Measurements from ENCODE around the gene EMILIN2.

Gene EMILIN2

GRCh38 chr18:2878656-2879330 lies 32.0 kb downstream of the EMILIN2 start:
- DNase-seq (ENCODE audit: low spot score): no peak

GRCh38 chr18:2879889-2880288 lies 33.1 kb downstream of the EMILIN2 start:
- no peak for DNase-seq (ENCODE audit: low spot score)

GRCh38 chr18:2880473-2880872 lies 33.7 kb downstream of the EMILIN2 start:
- no peak for DNase-seq (ENCODE audit: low spot score)

- DNase-seq (ENCODE audit: low spot score): no peak
These were observed 34.5 kb downstream of the EMILIN2 start for GRCh38 chr18:2881088-2881839.

GRCh38 chr18:2881840-2882195 lies 35.0 kb downstream of the EMILIN2 start:
- DNase-seq (ENCODE audit: low spot score): no peak

GRCh38 chr18:2882201-2882600 lies 35.4 kb downstream of the EMILIN2 start:
- DNase-seq (ENCODE audit: low spot score): no peak

GRCh38 chr18:2883076-2883735 lies 36.4 kb downstream of the EMILIN2 start:
- DNase-seq (ENCODE audit: low spot score): no peak

GRCh38 chr18:2884706-2885285 lies 38.0 kb downstream of the EMILIN2 start:
- DNase-seq (ENCODE audit: low spot score): no peak

GRCh38 chr18:2887470-2887869 lies 40.7 kb downstream of the EMILIN2 start:
- DNase-seq (ENCODE audit: low spot score): no peak

GRCh38 chr18:2889761-2890192 lies 43.0 kb downstream of the EMILIN2 start:
- no peak for DNase-seq (ENCODE audit: low spot score)

- DNase-seq (ENCODE audit: low spot score): no peak
These were observed 43.8 kb downstream of the EMILIN2 start for GRCh38 chr18:2890606-2891005.

GRCh38 chr18:2891526-2892431 lies 45.0 kb downstream of the EMILIN2 start:
- no peak for DNase-seq (ENCODE audit: low spot score)

- DNase-seq (ENCODE audit: low spot score): no peak
These were observed 46.2 kb downstream of the EMILIN2 start for GRCh38 chr18:2893056-2893455.

GRCh38 chr18:2893676-2894075 lies 46.9 kb downstream of the EMILIN2 start:
- no peak for DNase-seq (ENCODE audit: low spot score)

GRCh38 chr18:2894131-2894840 lies 47.5 kb downstream of the EMILIN2 start:
- no peak for DNase-seq (ENCODE audit: low spot score)

GRCh38 chr18:2894841-2895370 lies 48.1 kb downstream of the EMILIN2 start:
- no peak for DNase-seq (ENCODE audit: low spot score)

- no peak for DNase-seq (ENCODE audit: low spot score)
These were observed 48.6 kb downstream of the EMILIN2 start for GRCh38 chr18:2895391-2895790.

- no peak for DNase-seq (ENCODE audit: low spot score)
These were observed 50.2 kb downstream of the EMILIN2 start for GRCh38 chr18:2896990-2897389.

- no peak for DNase-seq (ENCODE audit: low spot score)
These were observed 50.8 kb downstream of the EMILIN2 start for GRCh38 chr18:2897448-2898185.

GRCh38 chr18:2898186-2898640 lies 51.4 kb downstream of the EMILIN2 start:
- peak; percentile 50 for DNase-seq (ENCODE audit: low spot score)

All from RKO (cell line).